HCT116 (cell line): ENCODE measurements around the gene TMPRSS7. TPM values are rescaled to one million over a fixed set of nuclear protein-coding genes. Genes with fewer than 3 reads are reported as not detected.

Experiments
- ATAC-seq: fragments of 200-7000 bp; cut with Tn5 transposase; 2 replicates; pipeline ENCODE4 v1.9.1; 2020; ENCODE audit warnings: mild to moderate bottlenecking, moderate library complexity
- BruUV-seq: library from RNA; stranded (reverse); fragments of 400-500 nt; replicated peaks from 2 replicates; lab custom pipeline; 2021; lab: Mats Ljungman, UMichigan
- CTCF ChIA-PET: fragments of 300-600 bp; sonication (Branson Sonifier 250); formaldehyde crosslinking; loops from one replicate; lab custom pipeline; 2021; ENCODE audit warnings: antibody characterized with exemption; lab: Charles Lee
- POLR2A ChIA-PET: fragments of 300-600, 350-600 bp; sonication (Branson Sonifier 250); formaldehyde crosslinking; loops from one replicate; lab custom pipeline; 2021; ENCODE audit warnings: antibody characterized with exemption; lab: Charles Lee
- RAD21 ChIA-PET, 2 experiments: fragments of 300-600 bp; sonication (Branson Sonifier 250); formaldehyde crosslinking; loops; one replicate each; lab custom pipeline; 2023; ENCODE audit warnings: low total read pairs in 2 of 2; ENCODE audit not compliant: uncharacterized antibody in 2 of 2, unreplicated experiment in 2 of 2, low non-redundant PET in 1 of 2; lab: Charles Lee
- DNase-seq: peaks from one replicate; pipeline ENCODE4 v3.0.0-alpha.2; 2010; ENCODE audit warnings: low read depth, low spot score
- H2AFZ ChIP-seq: fragments of 200-600 bp; shearing (Covaris generic), sonication (generic); 2 replicates; pipeline ENCODE4 v1.6.1; 2017; ENCODE audit warnings: low read depth, mixed run types, mixed read lengths, antibody characterized with exemption, low read length; ENCODE audit not compliant: poor library complexity, severe bottlenecking
- H3K27ac ChIP-seq: 2 replicates; pipeline ENCODE4 v1.5.1; 2012; ENCODE audit warnings: low read depth, low read length
- H3K27me3 ChIP-seq: fragments of 200-600 bp; sonication (generic); 2 replicates; pipeline ENCODE4 v1.6.1; 2016; ENCODE audit warnings: mixed run types, low read length, mixed read lengths; ENCODE audit not compliant: insufficient read depth
- H3K36me3 ChIP-seq, 2 experiments: fragments of 200-500 bp in 1 of 2; fragments of 200-600 bp in 1 of 2; sonication (Bioruptor generic) in 1 of 2; sonication (generic) in 1 of 2; 2 replicates each; pipeline versions ENCODE4 v1.5.1 to v1.6.1; 2014 to 2016; ENCODE audit warnings: low read length in 2 of 2, inconsistent platforms in 1 of 2, mixed read lengths in 1 of 2, mixed run types in 1 of 2; ENCODE audit not compliant: insufficient read depth in 2 of 2, control insufficient read depth in 1 of 2
- H3K4me1 ChIP-seq, 2 experiments: fragments of 200-600 bp in 1 of 2; sonication (generic) in 1 of 2; 2 replicates each; pipeline versions ENCODE4 v1.5.1 to v1.6.1; 2012 to 2017; ENCODE audit warnings: low read length in 2 of 2, inconsistent platforms in 1 of 2, mild to moderate bottlenecking in 1 of 2, mixed read lengths in 1 of 2, mixed run types in 1 of 2, moderate library complexity in 1 of 2; ENCODE audit not compliant: insufficient read depth in 2 of 2, control insufficient read depth in 1 of 2
- H3K4me2 ChIP-seq: fragments of 200-600 bp; sonication (generic); 2 replicates; pipeline ENCODE4 v1.6.1; 2017; ENCODE audit warnings: mixed run types, low read length, mixed read lengths
- H3K4me3 ChIP-seq, 2 experiments: fragments of 200-600 bp in 1 of 2; sonication (generic) in 1 of 2; replicated peaks in 1 of 2; 2 replicates each; pipeline ENCODE4 v1.5.1; 2011 to 2016; ENCODE audit warnings: low read length in 2 of 2, control low read depth in 1 of 2, low read depth in 1 of 2, mild to moderate bottlenecking in 1 of 2, mixed read lengths in 1 of 2, mixed run types in 1 of 2
- H3K79me2 ChIP-seq: fragments of 200-600 bp; sonication (generic); 2 replicates; pipeline ENCODE4 v1.6.1; 2017; ENCODE audit warnings: mild to moderate bottlenecking, mixed run types, low read length, moderate library complexity, mixed read lengths; ENCODE audit not compliant: insufficient read depth
- H3K9ac ChIP-seq: fragments of 200-600 bp; sonication (generic); 2 replicates; pipeline ENCODE4 v1.6.1; 2016; ENCODE audit warnings: low read length, mixed read lengths
- H3K9me2 ChIP-seq: fragments of 200-600 bp; sonication (generic), shearing (Covaris generic); 2 replicates; pipeline ENCODE4 v1.6.1; 2017; ENCODE audit warnings: mixed run types, mild to moderate bottlenecking, moderate library complexity; ENCODE audit not compliant: insufficient read depth
- H3K9me3 ChIP-seq, 2 experiments: fragments of 200-500 bp in 1 of 2; fragments of 200-600 bp in 1 of 2; sonication (Bioruptor generic) in 1 of 2; sonication (generic) in 1 of 2; 2 replicates each; pipeline ENCODE4 v1.6.1; 2014 to 2017; ENCODE audit warnings: low read length in 2 of 2, mixed read lengths in 2 of 2, inconsistent platforms in 1 of 2, low read depth in 1 of 2, mild to moderate bottlenecking in 1 of 2, mixed run types in 1 of 2, moderate library complexity in 1 of 2; ENCODE audit not compliant: control insufficient read depth in 1 of 2, insufficient read depth in 1 of 2
- H4K20me1 ChIP-seq: fragments of 200-600 bp; sonication (generic), shearing (Covaris generic); 2 replicates; pipeline ENCODE4 v1.6.1; 2017; ENCODE audit warnings: mixed run types, mild to moderate bottlenecking, moderate library complexity; ENCODE audit not compliant: insufficient read depth
- CBX3 ChIP-seq: IDR thresholded peaks from 2 replicates; pipeline ENCODE4 v1.6.1; 2012; ENCODE audit warnings: low read depth
- CEBPB ChIP-seq: IDR thresholded peaks from 2 replicates; pipeline ENCODE4 v1.6.1; 2012; ENCODE audit warnings: low read depth
- ELF1 ChIP-seq: IDR thresholded peaks from 2 replicates; pipeline ENCODE4 v1.6.1; 2012; ENCODE audit warnings: low read depth, borderline replicate concordance
- EZH2phosphoT487 ChIP-seq: fragments of 200-600 bp; IDR thresholded peaks from 2 replicates; pipeline ENCODE4 v1.6.1; 2018; ENCODE audit warnings: antibody characterized with exemption, borderline replicate concordance
- FOSL1 ChIP-seq: IDR thresholded peaks from 2 replicates; pipeline ENCODE4 v1.6.1; 2012; ENCODE audit warnings: low read depth
- MAX ChIP-seq: IDR thresholded peaks from 2 replicates; pipeline ENCODE4 v1.6.1; 2012
- POLR2AphosphoS5 ChIP-seq: IDR thresholded peaks from 2 replicates; pipeline ENCODE4 v1.6.1; 2011; ENCODE audit warnings: mild to moderate bottlenecking, low read depth, low read length, moderate library complexity
- REST ChIP-seq: IDR thresholded peaks from 2 replicates; pipeline ENCODE4 v1.6.1; 2012; ENCODE audit warnings: low read depth
- SRF ChIP-seq: IDR thresholded peaks from 2 replicates; pipeline ENCODE4 v1.6.1; 2012; ENCODE audit warnings: low read depth
- TCF7L2 ChIP-seq: IDR thresholded peaks from 2 replicates; pipeline ENCODE4 v1.7.0; 2011; ENCODE audit warnings: borderline replicate concordance, inconsistent platforms; ENCODE audit not compliant: insufficient read depth, insufficient read length; ENCODE audit errors: extremely low read depth
- YY1 ChIP-seq: IDR thresholded peaks from 2 replicates; pipeline ENCODE4 v1.6.1; 2011; ENCODE audit warnings: low read length, low read depth, moderate library complexity, mild to moderate bottlenecking; ENCODE audit not compliant: insufficient replicate concordance; ENCODE audit errors: extremely low read depth
- ZFX ChIP-seq: fragments of 450-650 bp; IDR thresholded peaks from 2 replicates; pipeline ENCODE4 v1.6.1; 2017
- ZNF274 ChIP-seq: fragments of 200-500 bp; sonication (Bioruptor generic); IDR thresholded peaks from 2 replicates; pipeline ENCODE4 v1.6.1; 2014; ENCODE audit warnings: mild to moderate bottlenecking, low read depth, low read length, inconsistent platforms
- intact Hi-C: fragments of 100-400 bp; cut with micrococcal nuclease; formaldehyde crosslinking; loops from 2 replicates; pipeline ENCODE4 v1.10.0; 2022
- total RNA-seq: library from RNA; stranded (reverse); gene quantifications from one replicate; pipeline ENCODE4 v1.2.1, GENCODE V29; 2021; ENCODE audit not compliant: unreplicated experiment
- TF ChIP-seq, protein P1 (sequence below): IDR thresholded peaks from 2 replicates; pipeline ENCODE4 v1.6.1; 2012
- TF ChIP-seq, protein P2 (sequence below): IDR thresholded peaks from 2 replicates; pipeline ENCODE4 v1.6.1; 2011; ENCODE audit warnings: mild to moderate bottlenecking, low read length, moderate library complexity; ENCODE audit not compliant: insufficient replicate concordance; ENCODE audit errors: extremely low read depth

TMPRSS7 gene
- total RNA-seq, 1 experiment from 2014 or later = not detected

GRCh38 chr3:112126511-112126911 lies 92.0 kb downstream of the TMPRSS7 start:
- no peak overlapping the region for H2AFZ ChIP-seq
- no peak overlapping the region for H3K9ac ChIP-seq
- RAD21 ChIA-PET = no interaction called here
- H3K4me3 ChIP-seq = no peak overlapping the region
- H3K27ac ChIP-seq = no peak overlapping the region
- H3K27me3 ChIP-seq = no peaks in the 10 kb centered on the region
- DNase-seq (no peak), ATAC-seq (no peak)
- H3K4me1 ChIP-seq = no peaks in the 10 kb centered on the region
- no peaks in the 10 kb centered on the region for H3K9me2 ChIP-seq
- H3K79me2 ChIP-seq = no peaks in the 10 kb centered on the region
- H4K20me1 ChIP-seq = no peaks in the 10 kb centered on the region
- intact Hi-C loops = no loop called here
- POLR2A ChIA-PET = no interaction called here
- H3K9me3 ChIP-seq = no peaks in the 10 kb centered on the region
- BruUV-seq = no TSS peak
- TF ChIP-seq, protein P1, sequence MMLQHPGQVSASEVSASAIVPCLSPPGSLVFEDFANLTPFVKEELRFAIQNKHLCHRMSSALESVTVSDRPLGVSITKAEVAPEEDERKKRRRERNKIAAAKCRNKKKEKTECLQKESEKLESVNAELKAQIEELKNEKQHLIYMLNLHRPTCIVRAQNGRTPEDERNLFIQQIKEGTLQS = no peak
- TF ChIP-seq EZH2phosphoT487 (no peak), SRF (no peak), YY1 (no peak), ZFX (no peak), MAX (no peak), ELF1 (no peak), POLR2AphosphoS5 (no peak), FOSL1 (no peak), CBX3 (no peak), REST (no peak), ZNF274 (no peak), CEBPB (no peak), TCF7L2 (no peak)
- TF ChIP-seq, protein P2, sequence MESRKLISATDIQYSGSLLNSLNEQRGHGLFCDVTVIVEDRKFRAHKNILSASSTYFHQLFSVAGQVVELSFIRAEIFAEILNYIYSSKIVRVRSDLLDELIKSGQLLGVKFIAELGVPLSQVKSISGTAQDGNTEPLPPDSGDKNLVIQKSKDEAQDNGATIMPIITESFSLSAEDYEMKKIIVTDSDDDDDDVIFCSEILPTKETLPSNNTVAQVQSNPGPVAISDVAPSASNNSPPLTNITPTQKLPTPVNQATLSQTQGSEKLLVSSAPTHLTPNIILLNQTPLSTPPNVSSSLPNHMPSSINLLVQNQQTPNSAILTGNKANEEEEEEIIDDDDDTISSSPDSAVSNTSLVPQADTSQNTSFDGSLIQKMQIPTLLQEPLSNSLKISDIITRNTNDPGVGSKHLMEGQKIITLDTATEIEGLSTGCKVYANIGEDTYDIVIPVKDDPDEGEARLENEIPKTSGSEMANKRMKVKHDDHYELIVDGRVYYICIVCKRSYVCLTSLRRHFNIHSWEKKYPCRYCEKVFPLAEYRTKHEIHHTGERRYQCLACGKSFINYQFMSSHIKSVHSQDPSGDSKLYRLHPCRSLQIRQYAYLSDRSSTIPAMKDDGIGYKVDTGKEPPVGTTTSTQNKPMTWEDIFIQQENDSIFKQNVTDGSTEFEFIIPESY = no peak
- peaks cover 4 to 7% of the 10 kb centered on the region in 2 experiments; a peak in 2 of 4 replicates for H3K36me3 ChIP-seq
- CTCF ChIA-PET = no interaction called here
- no peak overlapping the region for H3K4me2 ChIP-seq
